GM12878 (cell line): Measurements from ENCODE around the gene IRF9. TPM values are rescaled to one million over a fixed set of nuclear protein-coding genes. Genes with fewer than 3 reads are reported as not detected.

ENCODE experiments used
- ATAC-seq: fragments of 200-7000 bp; cut with Tn5 transposase; 3 replicates; pipeline ENCODE4 v1.9.1; 2020; ENCODE audit warnings: mild to moderate bottlenecking, moderate library complexity
- BruUV-seq: library from RNA; stranded (reverse); fragments of 400-500 nt; replicated peaks from 2 replicates; lab custom pipeline; 2021; lab: Mats Ljungman, UMichigan
- CTCF ChIA-PET: fragments of 300-600 bp; sonication (Branson Sonifier 250); formaldehyde crosslinking; extraction: SDS; loops from one replicate; lab custom pipeline; 2021; ENCODE audit warnings: inconsistent platforms; lab: Yijun Ruan, JAX
- POLR2A ChIA-PET: fragments of 350-600 bp; formaldehyde crosslinking; extraction: SDS; loops from one replicate; lab custom pipeline; 2021; ENCODE audit warnings: inconsistent platforms; lab: Charles Lee
- RAD21 ChIA-PET: fragments of 300-600 bp; sonication (Branson Sonifier 250); formaldehyde crosslinking; loops from one replicate; lab custom pipeline; 2023; ENCODE audit warnings: antibody characterized with exemption; ENCODE audit not compliant: unreplicated experiment; lab: Charles Lee
- SMC1A ChIA-PET: fragments of 300-600 bp; sonication (Branson Sonifier 250); formaldehyde crosslinking; loops from one replicate; lab custom pipeline; 2023; ENCODE audit not compliant: unreplicated experiment, uncharacterized antibody; lab: Charles Lee
- DNase-seq: peaks from one replicate; pipeline ENCODE4 v3.0.0-alpha.2; 2011; ENCODE audit warnings: low read depth, low spot score
- FAIRE-seq: peaks from 3 replicates; lab custom pipeline; 2011; peaks lifted over from hg19 to GRCh38; lab: Jason Lieb, UNC
- H2AFZ ChIP-seq: 2 replicates; pipeline ENCODE4 v1.6.0; 2011; ENCODE audit warnings: low read depth, low read length, control low read depth; ENCODE audit not compliant: control insufficient read depth
- H3K27ac ChIP-seq: 2 replicates; pipeline ENCODE4 v1.5.1; 2011; ENCODE audit warnings: control low read depth; ENCODE audit not compliant: control insufficient read depth, insufficient read depth
- H3K27me3 ChIP-seq, 2 experiments: replicated peaks in 1 of 2; 2 replicates each; pipeline versions ENCODE4 v1.6.0 to v1.6.1; 2011; ENCODE audit warnings: low read length in 1 of 2; ENCODE audit not compliant: control insufficient read depth in 2 of 2, insufficient read depth in 2 of 2
- H3K36me3 ChIP-seq, 2 experiments: 2 replicates each; pipeline ENCODE4 v1.5.1; 2011; ENCODE audit warnings: low read length in 1 of 2; ENCODE audit not compliant: control insufficient read depth in 2 of 2, insufficient read depth in 2 of 2
- H3K4me1 ChIP-seq: 2 replicates; pipeline ENCODE4 v1.6.1; 2011; ENCODE audit warnings: mild to moderate bottlenecking, low read length, moderate library complexity, mixed read lengths; ENCODE audit not compliant: control insufficient read depth, insufficient read depth
- H3K4me2 ChIP-seq: 2 replicates; pipeline ENCODE4 v1.6.0; 2011; ENCODE audit warnings: control low read depth; ENCODE audit not compliant: control insufficient read depth, insufficient read depth
- H3K4me3 ChIP-seq: fragments of 200-600 bp; sonication (generic); 2 replicates; pipeline ENCODE4 v1.5.1; 2016
- H3K79me2 ChIP-seq: 2 replicates; pipeline ENCODE4 v1.6.0; 2011; ENCODE audit warnings: low read length; ENCODE audit not compliant: control insufficient read depth, insufficient read depth
- H3K9ac ChIP-seq: 2 replicates; pipeline ENCODE4 v1.8.0; 2011; ENCODE audit warnings: low read length, control low read depth, mixed read lengths; ENCODE audit not compliant: control insufficient read depth, insufficient read depth
- H3K9me3 ChIP-seq: replicated peaks from 3 replicates; pipeline ENCODE4 v1.5.1; 2011; ENCODE audit warnings: mild to moderate bottlenecking, low read length; ENCODE audit not compliant: control insufficient read depth, insufficient read depth
- H4K20me1 ChIP-seq: 2 replicates; pipeline ENCODE4 v1.6.0; 2011; ENCODE audit not compliant: control insufficient read depth, insufficient read depth
- BACH1 ChIP-seq: fragments of 450-650 bp; IDR thresholded peaks from 2 replicates; pipeline ENCODE4 v1.6.1; 2017; ENCODE audit warnings: mild to moderate bottlenecking, borderline replicate concordance
- MXI1 ChIP-seq: fragments of 150-350 bp; IDR thresholded peaks from 2 replicates; pipeline ENCODE4 v1.6.1; 2011; ENCODE audit warnings: low read depth, mild to moderate bottlenecking, inconsistent platforms, low read length, improper control_type of control experiment
- MYB ChIP-seq: fragments of 150-350 bp; IDR thresholded peaks from 2 replicates; pipeline ENCODE4 v1.6.1; 2014; ENCODE audit warnings: mild to moderate bottlenecking, low read depth, low read length, borderline replicate concordance
- POLR2A ChIP-seq: IDR thresholded peaks from 2 replicates; pipeline ENCODE4 v1.6.1; 2011; ENCODE audit warnings: low read depth, mild to moderate bottlenecking, low read length
- POLR2AphosphoS5 ChIP-seq: IDR thresholded peaks from 2 replicates; pipeline ENCODE4 v1.6.1; 2011; ENCODE audit warnings: mild to moderate bottlenecking, low read length, inconsistent platforms
- RAD51 ChIP-seq: fragments of 450-650 bp; IDR thresholded peaks from 2 replicates; pipeline ENCODE4 v1.6.1; 2016; ENCODE audit warnings: moderate library complexity, mild to moderate bottlenecking, inconsistent platforms
- REST ChIP-seq: IDR thresholded peaks from 2 replicates; pipeline ENCODE4 v1.6.1; 2012; ENCODE audit warnings: mild to moderate bottlenecking, low read depth, low read length
- WGBS: methylation state at CpG from one replicate; pipeline ENCODE4 v1.1.6; 2016; ENCODE audit warnings: low lambda C conversion rate; ENCODE audit not compliant: insufficient replicate concordance, insufficient coverage; ENCODE audit errors: missing lambda C conversion rate; 5-methylcytosine and 5-hydroxymethylcytosine counted together
- in situ Hi-C: fragments of 300-500 bp; cut with MboI; formaldehyde crosslinking; loops from 9 replicates; pipeline ENCODE4 v1.14.3; 2018; ENCODE audit warnings: mixed read lengths
- intact Hi-C: fragments of 100-400 bp; cut with micrococcal nuclease; formaldehyde crosslinking; loops from one replicate; pipeline ENCODE4 v1.14.2; 2022; ENCODE audit not compliant: unreplicated experiment
- polyA plus RNA-seq, 11 experiments: library from polyadenylated mRNA; depleted of rRNA in 4 of 11; unstranded in 6 of 11; stranded (reverse) in 5 of 11; fragments of >200 nt; fragmentation: Nextera tagmentation in 4 of 11; fragmentation: Illumina TruSeq in 1 of 11; extraction: Ambion mirVana in 4 of 11; extraction: Trizol in 1 of 11; gene quantifications; 1 replicate in 1 of 11; 2 replicates in 10 of 11; pipeline versions ENCODE4 v1.2.1 to v1.2.3, GENCODE V29; 2011 to 2016; ENCODE audit warnings: inconsistent platforms in 2 of 11, missing spikeins in 2 of 11, low read depth in 1 of 11
- total RNA-seq, 4 experiments: library from RNA; depleted of rRNA in 3 of 4; stranded (reverse); fragments of >200 nt in 3 of 4; fragmentation: Illumina TruSeq in 1 of 4; extraction: Trizol in 1 of 4; gene quantifications; 2 replicates each; pipeline versions ENCODE4 v1.2.1 to v1.2.3, GENCODE V29; 2013 to 2021

The IRF9 gene
- total and polyA plus RNA-seq, 10 of the 15 experiments (the other 5 are each of a cell fraction or from before 2014, with no cell fraction given): 47.6 to 234 (median 148) TPM

- intact Hi-C loops: no loop called here
- TF ChIP-seq RAD51 (no peak), POLR2A (peak; percentile 73), POLR2AphosphoS5 (peak; percentile 70; the same call in 1 of the 2 replicates), REST (no peak), MYB (no peak), BACH1 (no peak), MXI1 (no peak)
- Histone ChIP-seq H3K27ac (no peak overlapping the region), H2AFZ (no peak overlapping the region), H3K9ac (no peak overlapping the region), H3K4me2 (no peak overlapping the region), H3K36me3 (peaks cover 13 to 47% of the 10 kb centered on the region in 2 experiments; a peak in 3 of 4 replicates), H4K20me1 (no peaks in the 10 kb centered on the region), H3K27me3 (no peaks in the 10 kb centered on the region), H3K9me3 (no peaks in the 10 kb centered on the region), H3K4me3 (no peak overlapping the region), H3K79me2 (no peaks in the 10 kb centered on the region), H3K4me1 (no peaks in the 10 kb centered on the region)
- ATAC-seq (peak; percentile 9), FAIRE-seq (no peak), DNase-seq (no peak)
- RAD21 ChIA-PET: no interaction called here
- no TSS peak for BruUV-seq
- SMC1A ChIA-PET: no interaction called here
- CTCF ChIA-PET: interaction anchor here (0.6 to 0.9 kb wide), 2 partner anchors 36 to 129 kb away, joined by 3 read pairs; partner anchors contain the start of genes CIDEB and MDP1
- POLR2A ChIA-PET: interaction anchor here (1.1 to 1.4 kb wide), 3 partner anchors 15 to 38 kb away, joined by 3 to 4 read pairs (median 3); partner anchors contain the start of gene EMC9
- in situ Hi-C loops: no loop called here
- 71% methylated on average over 14 of the region's 14 CpGs for WGBS
Observed at GRCh38 chr14:24179294-24179960, 18.4 kb downstream of the IRF9 start.
